Fibroblast of skin of right biceps (primary cell): ENCODE data around the gene LGALS3.

ENCODE experiments used
- DNase-seq: peaks from one replicate; pipeline ENCODE4 v3.0.0-alpha.2; 2013

Gene LGALS3

GRCh38 chr14:55192054-55192621, 63.1 kb downstream of the LGALS3 start:
- no peak for DNase-seq

- DNase-seq: no peak
Observed at GRCh38 chr14:55194656-55195355, 65.8 kb downstream of the LGALS3 start.
